K562 (cell line): ENCODE results near the gene NRSN2. TPM values are rescaled to one million over a fixed set of nuclear protein-coding genes. Genes with fewer than 3 reads are reported as not detected.
A peak's percentile ranks its signal among the peaks of the same experiment; 100 is the strongest.

Source experiments
- ATF7 ChIP-seq: fragments of 450-650 bp; IDR thresholded peaks from 2 replicates; pipeline ENCODE4 v1.7.1; 2014; ENCODE audit warnings: mild to moderate bottlenecking, moderate library complexity
- BACH1 ChIP-seq: fragments of 200-800 bp; sonication (Bioruptor generic); IDR thresholded peaks from 2 replicates; pipeline ENCODE4 v1.6.1; 2016; ENCODE audit warnings: missing genetic modification characterization, missing compliant biosample characterization
- GTF2F1 ChIP-seq: IDR thresholded peaks from 2 replicates; pipeline ENCODE4 v1.6.1; 2011; ENCODE audit warnings: low read depth, low read length, improper control_type of control experiment
- KAT7 ChIP-seq: sonication (generic); formaldehyde crosslinking; IDR thresholded peaks from 2 replicates; pipeline ENCODE4 v1.8.0; 2022; ENCODE audit warnings: missing genetic modification reagents, mild to moderate bottlenecking, borderline replicate concordance
- MAZ ChIP-seq, 2 experiments: fragments of 450-650 bp in 1 of 2; sonication (generic) in 1 of 2; formaldehyde crosslinking; IDR thresholded peaks in 1 of 2; conservative IDR thresholded peaks in 1 of 2; 2 replicates each; pipeline versions ENCODE4 v1.4.0 to v1.5.0; 2020; ENCODE audit warnings: mild to moderate bottlenecking in 1 of 2, missing genetic modification reagents in 1 of 2
- NELFE ChIP-seq: IDR thresholded peaks from 2 replicates; pipeline ENCODE4 v1.6.1; 2011; ENCODE audit warnings: mild to moderate bottlenecking; ENCODE audit not compliant: insufficient read depth, insufficient read length
- NRF1 ChIP-seq, 2 experiments: fragments of 450-650 bp; IDR thresholded peaks in 1 of 2; conservative IDR thresholded peaks in 1 of 2; 2 replicates each; pipeline ENCODE4 v1.6.1; 2014; ENCODE audit warnings: mild to moderate bottlenecking in 2 of 2
- POLR2AphosphoS2 ChIP-seq: IDR thresholded peaks from 2 replicates; pipeline ENCODE4 v1.6.1; 2012; ENCODE audit warnings: low read length, improper control_type of control experiment
- POLR3A ChIP-seq: IDR thresholded peaks from 2 replicates; pipeline ENCODE4 v1.6.1; 2011; ENCODE audit warnings: borderline replicate concordance, mild to moderate bottlenecking, moderate library complexity; ENCODE audit not compliant: insufficient read length, insufficient read depth; ENCODE audit errors: extremely low read depth
- PPARD ChIP-seq: fragments of 250-450 bp; sonication (Bioruptor Pico); IDR thresholded peaks from 2 replicates; pipeline ENCODE4 v1.8.0; 2022; ENCODE audit warnings: inconsistent platforms, mild to moderate bottlenecking, moderate library complexity
- RAD21 ChIP-seq, 2 experiments: fragments of 250-450 bp in 1 of 2; fragments of 450-650 bp in 1 of 2; sonication (Bioruptor Pico) in 1 of 2; formaldehyde crosslinking in 1 of 2; IDR thresholded peaks in 1 of 2; conservative IDR thresholded peaks in 1 of 2; 2 replicates each; pipeline versions ENCODE4 v1.4.0 to v1.8.0; 2020 to 2022; ENCODE audit warnings: mild to moderate bottlenecking in 2 of 2, moderate library complexity in 1 of 2
- RB1 ChIP-seq: fragments of 450-650 bp; IDR thresholded peaks from 2 replicates; pipeline ENCODE4 v1.6.1; 2017; ENCODE audit warnings: low read depth, mild to moderate bottlenecking
- SRSF9 ChIP-seq: fragments of 200-400 bp; formaldehyde crosslinking; IDR thresholded peaks from 2 replicates; pipeline ENCODE4 v1.6.1; 2017; ENCODE audit warnings: low read depth, low read length, borderline replicate concordance
- XRCC4 ChIP-seq: IDR thresholded peaks from one replicate; pipeline ENCODE4 v1.6.1; 2011; ENCODE audit not compliant: insufficient read depth, insufficient read length; ENCODE audit errors: extremely low read depth
- ZFPM2 ChIP-seq: fragments of 250-450 bp; sonication (Bioruptor Pico); IDR thresholded peaks from 2 replicates; pipeline ENCODE4 v1.5.1; 2022; ENCODE audit warnings: mild to moderate bottlenecking
- ZNF239 ChIP-seq: fragments of 250-450 bp; sonication (Bioruptor Pico); IDR thresholded peaks from 2 replicates; pipeline ENCODE4 v1.4.0; 2020; ENCODE audit warnings: mild to moderate bottlenecking
- ZNF3 ChIP-seq: fragments of 250-450 bp; sonication (Bioruptor Pico); IDR thresholded peaks from 2 replicates; pipeline ENCODE4 v1.5.0; 2021; ENCODE audit warnings: mild to moderate bottlenecking, moderate library complexity
- ZNF507 ChIP-seq: conservative IDR thresholded peaks from 2 replicates; pipeline ENCODE4 v1.6.1; 2017; ENCODE audit warnings: missing genetic modification characterization, missing compliant biosample characterization
- polyA plus RNA-seq, 8 experiments: library from polyadenylated mRNA; depleted of rRNA in 4 of 8; stranded (reverse) in 5 of 8; unstranded in 3 of 8; fragments of >200 nt; fragmentation: Nextera tagmentation in 2 of 8; fragmentation: Illumina TruSeq in 1 of 8; extraction: Ambion mirVana in 2 of 8; extraction: Trizol in 1 of 8; gene quantifications; 2 replicates each; pipeline versions ENCODE4 v1.2.1 to v1.2.3, GENCODE V29; 2011 to 2014; ENCODE audit warnings: inconsistent platforms in 1 of 8, missing spikeins in 1 of 8
- total RNA-seq, 7 experiments: library from RNA; depleted of rRNA in 6 of 7; stranded (reverse); fragments of >200 nt in 6 of 7; fragmentation: Illumina TruSeq in 2 of 7; extraction: Trizol in 2 of 7; gene quantifications; 2 replicates each; pipeline versions ENCODE4 v1.2.1 to v1.2.3, GENCODE V29; 2011 to 2021; ENCODE audit warnings: low replicate concordance in 1 of 7
- TF ChIP-seq, protein P1 (sequence below), 2 experiments: IDR thresholded peaks; 2 replicates each; pipeline ENCODE4 v1.6.1; 2012; ENCODE audit warnings: improper control_type of control experiment in 2 of 2, low read depth in 2 of 2, low read length in 2 of 2, borderline replicate concordance in 1 of 2
- TF ChIP-seq, protein P2 (sequence below): fragments of 450-650 bp; IDR thresholded peaks from 2 replicates; pipeline ENCODE4 v1.7.1; 2018; ENCODE audit warnings: mild to moderate bottlenecking, low read depth; ENCODE audit not compliant: partially characterized antibody
- TF ChIP-seq, protein P3 (sequence below): IDR thresholded peaks from 2 replicates; pipeline ENCODE4 v1.6.1; 2011; ENCODE audit not compliant: insufficient read length; ENCODE audit errors: extremely low read depth

Gene NRSN2
- total and polyA plus RNA-seq, 9 of the 15 experiments (the other 6 are each of a cell fraction or from before 2014, with no cell fraction given), result 7.5 to 29.7 (median 11.1) TPM

DNA sequence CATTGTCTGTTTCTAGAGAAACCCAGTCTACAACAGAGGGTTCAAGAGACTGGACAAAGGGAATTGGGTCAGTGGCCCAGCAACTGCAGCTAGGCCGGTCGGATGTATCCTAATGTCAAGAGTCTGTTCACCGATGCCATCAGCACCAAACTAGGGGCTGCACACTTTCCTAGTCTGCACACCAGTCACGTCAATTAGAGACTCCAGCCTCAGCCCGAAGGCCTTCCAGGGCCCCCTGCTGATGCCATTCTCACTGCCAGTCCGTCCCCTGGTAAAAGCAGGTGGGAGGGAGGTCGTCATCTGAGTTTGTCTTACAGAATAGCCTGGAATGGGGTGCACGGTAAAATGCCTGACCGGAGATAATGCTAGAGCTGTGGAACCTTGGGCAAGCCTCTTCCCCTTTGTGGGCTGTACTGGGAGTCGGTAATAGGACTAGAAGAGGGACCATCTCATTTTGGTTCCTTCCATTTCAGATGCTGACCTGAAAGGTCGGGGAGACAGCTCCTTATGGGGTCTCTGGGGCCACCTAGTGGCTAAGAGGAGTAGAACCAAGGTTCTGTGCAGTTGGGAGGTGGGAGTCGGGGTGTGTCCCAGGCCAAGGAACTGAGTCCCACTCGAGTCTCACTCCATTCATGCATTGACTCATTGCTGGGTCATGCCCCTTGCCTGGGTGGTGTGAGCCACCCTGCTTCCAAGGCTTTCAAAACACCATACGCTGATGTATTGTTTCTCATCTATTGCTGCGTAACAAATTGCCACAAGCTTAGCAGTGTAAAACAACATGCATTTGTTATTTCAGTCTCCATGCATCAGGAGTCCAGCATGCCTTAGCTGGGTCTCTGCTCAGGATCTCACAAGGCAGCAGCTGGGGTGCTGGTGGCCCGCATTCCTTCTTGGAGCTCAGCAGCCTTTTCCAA, 16.4 kb upstream of the NRSN2 start (continued):
- peak; percentile 52 to 78 for TF ChIP-seq RAD21 (CRISPR knock-in tag; conservative IDR thresholded peaks at IDR 0.05 in 1 of 2, IDR thresholded peaks at IDR 0.05 in 1 of 2)
- 0 out of 2 replicates have a peak, but pooled peaks have one; percentile 51 for TF ChIP-seq POLR2AphosphoS2
- TF ChIP-seq POLR3A, result no peak
- no peak for TF ChIP-seq SRSF9
- TF ChIP-seq, protein P1, sequence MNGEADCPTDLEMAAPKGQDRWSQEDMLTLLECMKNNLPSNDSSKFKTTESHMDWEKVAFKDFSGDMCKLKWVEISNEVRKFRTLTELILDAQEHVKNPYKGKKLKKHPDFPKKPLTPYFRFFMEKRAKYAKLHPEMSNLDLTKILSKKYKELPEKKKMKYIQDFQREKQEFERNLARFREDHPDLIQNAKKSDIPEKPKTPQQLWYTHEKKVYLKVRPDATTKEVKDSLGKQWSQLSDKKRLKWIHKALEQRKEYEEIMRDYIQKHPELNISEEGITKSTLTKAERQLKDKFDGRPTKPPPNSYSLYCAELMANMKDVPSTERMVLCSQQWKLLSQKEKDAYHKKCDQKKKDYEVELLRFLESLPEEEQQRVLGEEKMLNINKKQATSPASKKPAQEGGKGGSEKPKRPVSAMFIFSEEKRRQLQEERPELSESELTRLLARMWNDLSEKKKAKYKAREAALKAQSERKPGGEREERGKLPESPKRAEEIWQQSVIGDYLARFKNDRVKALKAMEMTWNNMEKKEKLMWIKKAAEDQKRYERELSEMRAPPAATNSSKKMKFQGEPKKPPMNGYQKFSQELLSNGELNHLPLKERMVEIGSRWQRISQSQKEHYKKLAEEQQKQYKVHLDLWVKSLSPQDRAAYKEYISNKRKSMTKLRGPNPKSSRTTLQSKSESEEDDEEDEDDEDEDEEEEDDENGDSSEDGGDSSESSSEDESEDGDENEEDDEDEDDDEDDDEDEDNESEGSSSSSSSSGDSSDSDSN (IDR thresholded peaks at IDR 0.05; ENCODE audit: borderline replicate concordance in 1 of 2, low read depth in 2 of 2, low read length in 2 of 2), result 0 out of 4 replicates have a peak, but pooled peaks of 1 of the 2 experiments have one; percentile 13
- peak; percentile 31 to 42; a peak in 2 of 4 replicates for TF ChIP-seq MAZ (CRISPR knock-in tag; conservative IDR thresholded peaks at IDR 0.05 in 1 of 2, IDR thresholded peaks at IDR 0.05 in 1 of 2)
- TF ChIP-seq ZNF3 (CRISPR knock-in tag), result no peak
- TF ChIP-seq XRCC4, result no peak
- TF ChIP-seq PPARD (CRISPR knock-in tag), result no peak
- TF ChIP-seq RB1, result 0 out of 2 replicates have a peak, but pooled peaks have one; percentile 13
- no peak for TF ChIP-seq NRF1 (conservative IDR thresholded peaks at IDR 0.05 in 1 of 2, IDR thresholded peaks at IDR 0.05 in 1 of 2)
- TF ChIP-seq, protein P2, sequence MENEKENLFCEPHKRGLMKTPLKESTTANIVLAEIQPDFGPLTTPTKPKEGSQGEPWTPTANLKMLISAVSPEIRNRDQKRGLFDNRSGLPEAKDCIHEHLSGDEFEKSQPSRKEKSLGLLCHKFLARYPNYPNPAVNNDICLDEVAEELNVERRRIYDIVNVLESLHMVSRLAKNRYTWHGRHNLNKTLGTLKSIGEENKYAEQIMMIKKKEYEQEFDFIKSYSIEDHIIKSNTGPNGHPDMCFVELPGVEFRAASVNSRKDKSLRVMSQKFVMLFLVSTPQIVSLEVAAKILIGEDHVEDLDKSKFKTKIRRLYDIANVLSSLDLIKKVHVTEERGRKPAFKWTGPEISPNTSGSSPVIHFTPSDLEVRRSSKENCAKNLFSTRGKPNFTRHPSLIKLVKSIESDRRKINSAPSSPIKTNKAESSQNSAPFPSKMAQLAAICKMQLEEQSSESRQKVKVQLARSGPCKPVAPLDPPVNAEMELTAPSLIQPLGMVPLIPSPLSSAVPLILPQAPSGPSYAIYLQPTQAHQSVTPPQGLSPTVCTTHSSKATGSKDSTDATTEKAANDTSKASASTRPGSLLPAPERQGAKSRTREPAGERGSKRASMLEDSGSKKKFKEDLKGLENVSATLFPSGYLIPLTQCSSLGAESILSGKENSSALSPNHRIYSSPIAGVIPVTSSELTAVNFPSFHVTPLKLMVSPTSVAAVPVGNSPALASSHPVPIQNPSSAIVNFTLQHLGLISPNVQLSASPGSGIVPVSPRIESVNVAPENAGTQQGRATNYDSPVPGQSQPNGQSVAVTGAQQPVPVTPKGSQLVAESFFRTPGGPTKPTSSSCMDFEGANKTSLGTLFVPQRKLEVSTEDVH, result peak; percentile 18
- no peak for TF ChIP-seq ZFPM2 (CRISPR knock-in tag)
- no peak for TF ChIP-seq KAT7 (CRISPR knock-in tag)
- TF ChIP-seq, protein P3, sequence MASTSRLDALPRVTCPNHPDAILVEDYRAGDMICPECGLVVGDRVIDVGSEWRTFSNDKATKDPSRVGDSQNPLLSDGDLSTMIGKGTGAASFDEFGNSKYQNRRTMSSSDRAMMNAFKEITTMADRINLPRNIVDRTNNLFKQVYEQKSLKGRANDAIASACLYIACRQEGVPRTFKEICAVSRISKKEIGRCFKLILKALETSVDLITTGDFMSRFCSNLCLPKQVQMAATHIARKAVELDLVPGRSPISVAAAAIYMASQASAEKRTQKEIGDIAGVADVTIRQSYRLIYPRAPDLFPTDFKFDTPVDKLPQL, result no peak
- TF ChIP-seq BACH1 (tag), result no peak
- TF ChIP-seq ATF7, result peak; percentile 42; the same call in 1 of the 2 replicates
- TF ChIP-seq NELFE, result no peak
- no peak for TF ChIP-seq ZNF239
- no peak for TF ChIP-seq GTF2F1
- TF ChIP-seq ZNF507 (tag), result no peak
